SK-N-SH (cell line): Measurements from ENCODE around the gene RBMS1. TPM values are rescaled to one million over a fixed set of nuclear protein-coding genes. Genes with fewer than 3 reads are reported as not detected.

Experiments
- CTCF ChIA-PET: fragments of 300-600, 350-600 bp; formaldehyde crosslinking; extraction: SDS; loops from one replicate; lab custom pipeline; 2021; lab: Yijun Ruan, JAX
- POLR2A ChIA-PET: fragments of 350-600 bp; sonication (Branson Sonifier 250); formaldehyde crosslinking; extraction: SDS; loops from one replicate; lab custom pipeline; 2020; ENCODE audit warnings: antibody characterized with exemption, inconsistent platforms; lab: Yijun Ruan, JAX
- DNase-seq: peaks from one replicate; pipeline ENCODE4 v3.0.0; 2012
- H2AFZ ChIP-seq: fragments of 200-600 bp; sonication (generic); 2 replicates; pipeline ENCODE4 v1.8.1; 2016; ENCODE audit warnings: antibody characterized with exemption, mild to moderate bottlenecking, low read depth
- H3F3A ChIP-seq: fragments of 200-600 bp; sonication (generic); replicated peaks from 2 replicates; pipeline ENCODE3; 2016; ENCODE audit warnings: antibody characterized with exemption, mild to moderate bottlenecking; ENCODE audit not compliant: insufficient read depth
- H3K27ac ChIP-seq, 2 experiments: fragments of 200-500 bp in 1 of 2; fragments of 200-600 bp in 1 of 2; sonication (Bioruptor generic) in 1 of 2; sonication (generic), shearing (Covaris generic) in 1 of 2; 2 replicates each; pipeline versions ENCODE4 v1.5.1 to v1.6.1; 2014 to 2016; ENCODE audit warnings: low read depth in 2 of 2, inconsistent platforms in 1 of 2, low read length in 1 of 2, mild to moderate bottlenecking in 1 of 2, mixed read lengths in 1 of 2
- H3K27me3 ChIP-seq: fragments of 200-600 bp; sonication (generic), shearing (Covaris generic); 2 replicates; pipeline ENCODE4 v1.6.1; 2016; ENCODE audit warnings: mixed run types; ENCODE audit not compliant: insufficient read depth
- H3K36me3 ChIP-seq, 2 experiments: fragments of 200-500 bp in 1 of 2; fragments of 200-600 bp in 1 of 2; sonication (Bioruptor generic) in 1 of 2; sonication (generic) in 1 of 2; replicated peaks in 1 of 2; 2 replicates each; pipeline versions ENCODE3 to v1.5.1; 2014 to 2016; ENCODE audit warnings: low read length in 1 of 2, mild to moderate bottlenecking in 1 of 2; ENCODE audit not compliant: insufficient read depth in 2 of 2, control insufficient read depth in 1 of 2
- H3K4me1 ChIP-seq, 2 experiments: fragments of 200-500 bp in 1 of 2; fragments of 200-600 bp in 1 of 2; sonication (Bioruptor generic) in 1 of 2; sonication (generic), shearing (Covaris generic) in 1 of 2; 2 replicates each; pipeline versions ENCODE4 v1.5.1 to v1.6.1; 2014 to 2016; ENCODE audit warnings: low read depth in 1 of 2, low read length in 1 of 2, mixed run types in 1 of 2; ENCODE audit not compliant: insufficient read depth in 2 of 2, control insufficient read depth in 1 of 2
- H3K4me2 ChIP-seq: fragments of 200-600 bp; sonication (generic), shearing (Covaris generic); 2 replicates; pipeline ENCODE4 v1.6.1; 2017; ENCODE audit warnings: mixed run types
- H3K4me3 ChIP-seq, 2 experiments: fragments of 200-500 bp in 1 of 2; fragments of 200-600 bp in 1 of 2; sonication (Bioruptor generic) in 1 of 2; sonication (generic), shearing (Covaris generic) in 1 of 2; 2 replicates each; pipeline versions ENCODE4 v1.5.1 to v1.8.1; 2014 to 2016; ENCODE audit warnings: low read depth in 2 of 2, inconsistent platforms in 1 of 2, low read length in 1 of 2, mild to moderate bottlenecking in 1 of 2, mixed read lengths in 1 of 2, moderate library complexity in 1 of 2
- H3K79me2 ChIP-seq: fragments of 200-600 bp; sonication (generic); 2 replicates; pipeline ENCODE4 v1.8.1; 2017; ENCODE audit warnings: mild to moderate bottlenecking; ENCODE audit not compliant: insufficient read depth
- H3K9ac ChIP-seq: fragments of 200-600 bp; sonication (generic); 2 replicates; pipeline ENCODE4 v1.6.1; 2017; ENCODE audit warnings: mixed run types
- H3K9me2 ChIP-seq: fragments of 200-600 bp; sonication (generic); 2 replicates; pipeline ENCODE4 v1.6.1; 2017; ENCODE audit warnings: mixed run types
- H3K9me3 ChIP-seq: fragments of 200-600 bp; sonication (generic); 2 replicates; pipeline ENCODE4 v1.6.1; 2017; ENCODE audit warnings: mixed run types, mild to moderate bottlenecking, moderate library complexity
- H4K20me1 ChIP-seq: fragments of 200-600 bp; sonication (generic); 2 replicates; pipeline ENCODE4 v1.6.1; 2017; ENCODE audit warnings: mild to moderate bottlenecking, mixed run types; ENCODE audit not compliant: insufficient read depth
- FOSL2 ChIP-seq: IDR thresholded peaks from 2 replicates; pipeline ENCODE4 v1.4.0; 2012; ENCODE audit warnings: low read depth, mild to moderate bottlenecking, moderate library complexity, borderline replicate concordance
- JUND ChIP-seq: IDR thresholded peaks from 2 replicates; pipeline ENCODE4 v1.4.0; 2012
- REST ChIP-seq: IDR thresholded peaks from 2 replicates; pipeline ENCODE4 v1.6.1; 2012; ENCODE audit warnings: mild to moderate bottlenecking, low read depth, low read length, moderate library complexity
- SIN3A ChIP-seq: IDR thresholded peaks from 2 replicates; pipeline ENCODE4 v1.6.1; 2012; ENCODE audit warnings: low read depth, mild to moderate bottlenecking, low read length, moderate library complexity, borderline replicate concordance
- TAF1 ChIP-seq: IDR thresholded peaks from 2 replicates; pipeline ENCODE4 v1.6.1; 2012; ENCODE audit warnings: low read depth, mild to moderate bottlenecking, low read length, moderate library complexity, borderline replicate concordance
- WGBS: methylation state at CpG from one replicate; pipeline ENCODE4 v1.1.6; 2017; ENCODE audit warnings: low lambda C conversion rate; 5-methylcytosine and 5-hydroxymethylcytosine counted together
- polyA plus RNA-seq, 3 experiments: library from polyadenylated mRNA; depleted of rRNA; stranded (reverse); fragments of >200 nt; gene quantifications; 2 replicates each; pipeline ENCODE4 v1.2.3, GENCODE V29; 2012

RBMS1 gene
- polyA plus RNA-seq, 1 of the 3 experiments (the other 2 are of a cell fraction), result 56.5 TPM

- peaks cover 17% of the 10 kb centered on the region for H3F3A ChIP-seq
- 0 out of 2 replicates have a peak, but pooled peaks have one; percentile 6 for TF ChIP-seq JUND
- TF ChIP-seq REST, result peak; percentile 89
- TF ChIP-seq FOSL2, result 0 out of 2 replicates have a peak, but pooled peaks have one; percentile 4
- TF ChIP-seq SIN3A, result no peak
- no peaks in the 10 kb centered on the region for H3K9me3 ChIP-seq
- no peak for DNase-seq
- no peaks in the 10 kb centered on the region for H3K27me3 ChIP-seq
- no peaks in the 10 kb centered on the region for H3K36me3 ChIP-seq
- H2AFZ ChIP-seq, result no peak overlapping the region
- H3K4me3 ChIP-seq, result no peak overlapping the region
- H3K4me2 ChIP-seq, result no peak overlapping the region
- peaks cover 17 to 22% of the 10 kb centered on the region in 2 experiments; a peak in 3 of 4 replicates for H3K4me1 ChIP-seq
- POLR2A ChIA-PET, result no interaction called here
- CTCF ChIA-PET, result interaction anchor here (1.1 to 2.0 kb wide), 2 partner anchors 10 to 748 kb away, joined by 3 to 8 read pairs; no protein-coding TSS in a partner anchor
- no peaks in the 10 kb centered on the region for H4K20me1 ChIP-seq
- WGBS, result 69% methylated on average over 2 of the region's 2 CpGs
- peak overlapping the region in 1 of 2 experiments; percentile 18; a peak in 2 of 4 replicates for H3K27ac ChIP-seq
- no peak overlapping the region for H3K9ac ChIP-seq
- H3K9me2 ChIP-seq, result no peaks in the 10 kb centered on the region
- no peaks in the 10 kb centered on the region for H3K79me2 ChIP-seq
These were observed 247.3 kb downstream of the RBMS1 start for GRCh38 chr2:160246356-160246755.

- no peak overlapping the region for H3K9ac ChIP-seq
- H2AFZ ChIP-seq, result no peak overlapping the region
- no peak overlapping the region for H3K4me3 ChIP-seq
- no peaks in the 10 kb centered on the region for H3K79me2 ChIP-seq
- no peak for DNase-seq
- no peaks in the 10 kb centered on the region for H3K9me3 ChIP-seq
- no peak overlapping the region for H3K27ac ChIP-seq
- ChIA-PET CTCF (interaction anchor here (1.1 to 1.4 kb wide), 2 partner anchors 11 to 725 kb away, joined by 3 read pairs; no protein-coding TSS in a partner anchor), POLR2A (no interaction called here)
- H3K36me3 ChIP-seq, result no peaks in the 10 kb centered on the region
- no peaks in the 10 kb centered on the region for H4K20me1 ChIP-seq
- H3K27me3 ChIP-seq, result no peaks in the 10 kb centered on the region
- 97% methylated on average over 5 of the region's 5 CpGs for WGBS
- H3K4me1 ChIP-seq, result peaks cover 19 to 24% of the 10 kb centered on the region in 2 experiments; a peak in 3 of 4 replicates
- no peak overlapping the region for H3K4me2 ChIP-seq
- no peaks in the 10 kb centered on the region for H3K9me2 ChIP-seq
- no peak for TF ChIP-seq TAF1
- TF ChIP-seq, all 33 proteins: peak for 0
- peaks cover 19% of the 10 kb centered on the region for H3F3A ChIP-seq
These were observed 247.9 kb downstream of the RBMS1 start for GRCh38 chr2:160245614-160246155.
